HTERT RPE-1 (cell line): ENCODE results near the gene CCBE1.
"Not testable (repeated sequence)": the region's sequence is repeated elsewhere in the genome, so short reads cannot be mapped to it uniquely, and the experiment has no call there.

ENCODE experiments used
- in situ Hi-C: fragments of 300-500 bp; cut with MboI; formaldehyde crosslinking; loops from 4 replicates; pipeline ENCODE4 v1.14.3; 2020; ENCODE audit warnings: low sequenced_read_pairs

The CCBE1 gene

GRCh38 chr18:59697236-59697932, at the start of gene CCBE1:
TSS of gene CCBE1 (minus strand) at chr18:59697423.
- in situ Hi-C loops: no loop called here

- in situ Hi-C loops: no loop called here
These were observed 47.1 kb upstream of the CCBE1 start for GRCh38 chr18:59744271-59744721.

- in situ Hi-C loops: no loop called here
These were observed 46.3 kb upstream of the CCBE1 start for GRCh38 chr18:59743566-59743965.

GRCh38 chr18:59742325-59743111, 45.3 kb upstream of the CCBE1 start:
- in situ Hi-C loops: no loop called here

- in situ Hi-C loops: no loop called here
These were observed 42.9 kb upstream of the CCBE1 start for GRCh38 chr18:59740141-59740540.

- in situ Hi-C loops: no loop called here
These were observed 40.6 kb upstream of the CCBE1 start for GRCh38 chr18:59737776-59738300.

- in situ Hi-C loops: not testable (repeated sequence)
These were observed 40.1 kb upstream of the CCBE1 start for GRCh38 chr18:59737335-59737734.

GRCh38 chr18:59736061-59736460, 38.8 kb upstream of the CCBE1 start:
- in situ Hi-C loops: no loop called here

- in situ Hi-C loops: no loop called here
These were observed 38.1 kb upstream of the CCBE1 start for GRCh38 chr18:59735269-59735860.

- in situ Hi-C loops: no loop called here
These were observed 36.2 kb upstream of the CCBE1 start for GRCh38 chr18:59733421-59733820.

- in situ Hi-C loops: no loop called here
These were observed 33.7 kb upstream of the CCBE1 start for GRCh38 chr18:59730896-59731295.

GRCh38 chr18:59729781-59730180, 32.6 kb upstream of the CCBE1 start:
- in situ Hi-C loops: no loop called here

- in situ Hi-C loops: no loop called here
These were observed 31.6 kb upstream of the CCBE1 start for GRCh38 chr18:59728816-59729215.

GRCh38 chr18:59725142-59725541, 27.9 kb upstream of the CCBE1 start:
- in situ Hi-C loops: no loop called here

- in situ Hi-C loops: no loop called here
These were observed 26.9 kb upstream of the CCBE1 start for GRCh38 chr18:59724103-59724502.

GRCh38 chr18:59721931-59722330, 24.7 kb upstream of the CCBE1 start:
- in situ Hi-C loops: no loop called here

- in situ Hi-C loops: no loop called here
These were observed 24.0 kb upstream of the CCBE1 start for GRCh38 chr18:59721211-59721610.

- in situ Hi-C loops: no loop called here
These were observed 22.4 kb upstream of the CCBE1 start for GRCh38 chr18:59719544-59720181.

- in situ Hi-C loops: no loop called here
These were observed 21.4 kb upstream of the CCBE1 start for GRCh38 chr18:59718464-59719157.

GRCh38 chr18:59718108-59718463, 20.9 kb upstream of the CCBE1 start:
- in situ Hi-C loops: no loop called here

GRCh38 chr18:59717291-59717690, 20.1 kb upstream of the CCBE1 start:
- in situ Hi-C loops: no loop called here
